Fibroblast of skin of left biceps (primary cell): ENCODE results near the gene SLC25A47.

Experiments used
- DNase-seq, 2 experiments: peaks; one replicate each; pipeline ENCODE4 v3.0.0-alpha.2; 2013; ENCODE audit warnings: low read depth in 2 of 2

Gene SLC25A47

DNA sequence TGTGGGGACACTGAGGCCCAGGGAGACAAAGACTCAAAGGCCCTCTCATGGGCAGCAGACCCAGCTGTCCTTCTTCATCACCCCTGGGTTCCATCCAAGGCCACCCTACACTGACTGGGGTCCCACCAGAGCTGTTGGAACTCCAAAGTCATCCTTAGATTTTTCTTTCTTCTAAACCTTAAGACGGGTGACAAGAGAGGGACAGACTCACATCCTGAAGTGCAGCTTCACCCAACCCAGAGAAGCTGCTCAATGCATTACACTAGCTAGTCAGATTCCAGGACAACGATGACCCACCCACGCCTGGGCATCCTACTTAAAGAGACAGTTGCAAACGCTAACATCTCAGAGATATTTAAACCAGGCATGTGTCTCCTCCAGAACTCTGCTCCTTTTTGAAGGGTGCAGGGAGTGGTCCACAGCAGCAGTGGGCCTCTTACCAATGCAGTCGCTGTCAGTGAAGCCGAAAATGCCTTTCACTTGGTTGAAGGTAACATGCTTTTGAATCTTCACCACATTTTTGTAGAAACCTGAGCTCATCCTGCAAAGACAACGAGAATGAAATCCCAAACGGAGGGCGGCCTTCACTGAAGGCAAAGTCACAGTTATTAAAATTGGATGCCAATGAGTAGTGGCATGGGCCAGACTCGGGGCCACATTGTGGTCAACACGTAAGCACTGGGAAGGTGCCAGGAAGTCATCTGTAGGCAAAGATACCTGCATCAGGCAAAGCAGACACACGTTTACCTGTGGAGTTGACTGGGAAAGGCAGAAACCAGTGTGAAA lies 23.4 kb downstream of the SLC25A47 start:
- no peak for DNase-seq

DNA sequence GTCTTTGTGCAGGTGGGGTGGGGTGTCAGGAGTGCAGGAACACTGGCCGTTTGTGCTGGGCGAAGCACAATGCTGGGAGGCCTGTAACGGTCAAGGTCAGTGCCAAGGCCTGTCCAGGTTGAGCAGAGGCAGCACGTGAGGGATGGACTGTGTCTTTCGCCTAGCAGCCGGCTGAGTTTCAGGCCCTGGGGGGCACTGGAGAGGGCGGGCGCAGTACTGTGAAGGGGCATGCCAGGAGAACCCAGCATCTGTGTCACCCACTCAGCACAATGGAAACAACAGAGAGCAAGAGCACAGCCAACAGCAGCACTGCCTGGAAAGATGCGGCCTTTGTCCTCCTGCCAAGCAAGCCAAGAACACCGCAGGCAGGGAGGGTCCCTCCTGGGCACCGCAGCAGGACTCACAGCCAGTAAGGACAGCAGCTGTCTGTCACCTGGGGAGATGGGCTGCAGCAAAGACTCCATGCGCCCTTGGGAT lies 25.2 kb downstream of the SLC25A47 start:
- DNase-seq = no peak

DNA sequence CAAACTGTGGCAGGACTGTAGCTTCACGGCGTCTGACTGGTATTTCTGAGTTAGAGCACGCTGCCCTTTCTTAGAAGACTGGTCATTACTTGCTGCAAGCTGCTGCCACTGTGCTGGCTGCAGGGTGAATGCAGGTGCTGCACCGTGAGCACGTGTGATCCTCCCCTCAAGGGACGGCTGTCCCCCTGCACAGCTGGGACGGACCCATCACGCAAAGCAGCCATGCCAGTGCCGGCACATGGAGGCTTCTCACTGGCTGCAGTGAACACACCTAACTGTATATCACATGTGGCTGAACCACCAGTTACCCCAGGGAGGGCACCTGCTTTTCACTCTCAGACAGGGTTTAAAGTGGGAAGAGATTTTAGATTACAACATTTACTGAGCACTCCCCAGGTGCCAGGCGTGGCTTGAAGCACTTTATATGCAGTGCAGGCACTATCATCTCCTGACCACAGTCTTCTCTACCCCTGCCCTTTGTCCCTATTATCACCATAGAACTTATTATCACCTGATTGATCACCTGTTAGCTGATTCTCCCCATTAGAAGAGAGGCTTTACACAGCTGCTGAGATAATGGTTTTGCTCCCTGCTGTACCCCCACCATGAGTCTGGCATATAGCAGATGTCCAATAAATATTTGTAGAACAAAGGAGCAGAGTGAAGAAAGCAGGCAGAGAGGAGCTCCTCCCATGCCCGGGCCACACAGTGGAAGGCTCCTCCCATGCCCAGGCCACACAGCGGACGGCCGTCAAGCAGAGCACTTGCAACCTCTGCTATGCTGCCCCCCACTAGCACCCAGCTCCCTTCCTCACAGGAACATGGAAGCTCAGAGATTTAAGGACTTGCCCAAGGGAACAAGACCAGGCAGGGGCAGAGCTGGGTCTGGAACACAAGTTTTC lies 25.9 kb downstream of the SLC25A47 start:
- DNase-seq = no peak

DNA sequence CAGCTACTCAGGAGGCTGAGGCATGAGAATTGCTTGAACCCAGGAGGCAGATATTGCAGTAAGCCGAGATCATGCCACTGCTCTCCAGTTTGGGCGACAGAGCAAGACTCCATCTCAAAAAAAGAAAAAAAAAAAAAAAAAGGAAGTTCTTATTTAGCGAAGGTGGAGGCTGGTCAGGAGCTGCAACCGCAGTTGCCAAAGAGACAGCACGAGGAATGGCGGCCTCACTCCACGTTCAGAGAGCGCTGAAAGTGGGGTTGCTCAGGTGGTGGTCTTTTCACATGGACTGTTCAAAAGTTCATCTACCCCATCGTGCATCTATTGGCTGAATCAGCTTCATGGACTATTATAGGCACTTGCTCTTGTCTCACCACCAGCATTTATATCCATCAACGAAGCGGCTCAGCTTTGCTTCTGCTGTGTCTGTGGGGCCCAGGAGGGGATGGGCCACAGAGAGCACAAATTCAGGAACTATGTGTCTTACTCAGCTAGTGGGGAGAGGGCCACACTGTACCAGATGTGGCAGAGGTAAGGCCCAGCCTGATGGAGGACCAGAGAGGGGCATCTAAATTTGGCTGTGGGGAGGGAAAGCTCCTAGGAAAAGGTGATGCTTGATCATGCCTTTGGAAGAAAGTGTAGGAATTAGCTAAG lies 27.3 kb downstream of the SLC25A47 start:
- no peak for DNase-seq

DNA sequence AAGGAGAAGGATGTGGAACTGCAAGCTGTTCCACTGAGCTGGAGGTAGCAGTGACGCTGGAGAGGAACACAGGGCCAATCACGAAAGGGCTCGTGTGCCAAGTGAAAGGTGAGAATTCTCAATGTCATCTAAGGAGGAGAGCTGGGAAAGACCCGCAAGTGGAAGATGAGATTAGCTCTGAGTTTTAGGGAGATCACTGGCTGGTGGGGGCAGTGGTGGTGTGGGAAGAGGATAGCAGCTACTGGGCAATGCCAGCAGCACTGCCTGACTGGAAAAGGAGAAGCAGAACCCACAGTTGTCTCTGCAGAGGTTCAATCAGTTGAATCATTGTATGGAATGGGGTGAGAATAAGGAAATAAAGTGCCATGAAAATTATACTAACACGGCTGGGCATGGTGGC lies 27.8 kb downstream of the SLC25A47 start:
- no peak for DNase-seq

DNA sequence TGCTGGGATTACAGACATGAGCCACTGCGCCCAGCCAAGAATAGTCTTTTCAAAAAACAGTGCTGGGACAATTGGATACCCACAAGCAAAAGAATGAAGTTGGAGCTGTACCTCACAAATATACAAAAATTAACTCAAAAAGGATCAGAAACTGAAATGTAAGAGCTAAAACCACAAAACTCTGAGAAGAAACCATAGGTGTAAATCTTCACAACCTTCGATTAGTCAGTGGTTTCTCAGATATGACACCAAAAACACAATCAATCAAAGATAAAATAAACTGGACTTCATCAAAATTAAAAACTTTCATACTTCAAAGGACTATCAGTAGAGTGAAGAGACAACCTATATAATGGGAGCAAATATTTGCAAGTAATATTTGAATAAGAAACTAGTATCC lies 35.3 kb downstream of the SLC25A47 start:
- DNase-seq = no peak

DNA sequence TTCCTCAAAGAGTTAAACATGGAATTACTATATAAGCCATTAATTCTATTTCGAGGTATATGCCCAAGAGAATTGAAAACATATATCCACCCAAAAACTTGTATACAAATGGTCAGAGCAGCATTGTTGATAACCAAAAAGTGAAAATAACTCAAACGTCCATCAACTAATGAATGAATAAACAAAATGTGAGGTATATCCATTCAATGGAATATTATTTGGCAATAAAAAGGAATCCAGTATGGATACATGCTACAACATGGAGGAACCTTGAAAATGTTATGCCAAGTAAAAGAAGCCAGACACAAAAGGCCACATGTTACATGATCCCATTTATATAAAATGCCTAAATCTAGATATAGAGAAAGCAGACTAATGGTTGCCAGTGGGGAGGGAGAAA lies 36.0 kb downstream of the SLC25A47 start:
- no peak for DNase-seq

DNA sequence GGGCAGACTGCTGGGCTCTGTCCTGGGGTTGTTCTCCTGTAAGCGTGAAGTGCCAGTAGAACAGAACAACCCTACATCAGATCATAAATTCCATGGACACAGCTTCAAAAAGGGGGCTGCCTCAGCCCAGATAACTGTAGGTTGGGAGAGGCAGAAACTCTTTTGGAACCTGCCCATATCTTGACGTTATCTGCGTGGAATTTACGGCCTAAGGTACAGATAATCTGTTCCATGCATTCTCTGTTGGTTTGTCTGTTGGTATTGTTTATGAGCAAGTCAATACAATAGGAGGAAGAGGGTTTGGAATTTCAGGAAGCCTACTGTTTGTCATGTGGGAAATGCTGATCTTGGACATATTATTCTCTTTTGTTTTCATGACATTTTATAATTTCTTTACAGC lies 36.7 kb downstream of the SLC25A47 start:
- no peak for DNase-seq

DNA sequence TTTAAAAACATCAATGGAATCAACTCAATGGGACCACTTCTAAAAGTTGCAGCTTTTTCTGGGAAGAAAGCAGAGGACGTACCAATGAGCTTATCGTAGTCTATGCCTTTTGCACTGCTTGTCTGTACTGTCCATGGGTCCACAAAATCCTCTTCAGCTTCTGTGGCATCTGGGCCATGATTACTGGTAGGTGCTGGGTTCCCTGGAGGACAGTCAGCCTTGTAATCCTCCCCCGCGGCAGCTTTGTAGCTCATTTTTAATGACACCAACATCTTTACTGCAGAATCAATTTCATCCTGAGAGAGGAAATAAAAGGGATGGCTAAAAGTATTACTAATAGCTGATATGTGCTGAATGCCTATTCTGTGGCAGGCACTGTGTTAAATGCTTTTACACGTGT lies 38.5 kb downstream of the SLC25A47 start:
- DNase-seq = no peak

DNA sequence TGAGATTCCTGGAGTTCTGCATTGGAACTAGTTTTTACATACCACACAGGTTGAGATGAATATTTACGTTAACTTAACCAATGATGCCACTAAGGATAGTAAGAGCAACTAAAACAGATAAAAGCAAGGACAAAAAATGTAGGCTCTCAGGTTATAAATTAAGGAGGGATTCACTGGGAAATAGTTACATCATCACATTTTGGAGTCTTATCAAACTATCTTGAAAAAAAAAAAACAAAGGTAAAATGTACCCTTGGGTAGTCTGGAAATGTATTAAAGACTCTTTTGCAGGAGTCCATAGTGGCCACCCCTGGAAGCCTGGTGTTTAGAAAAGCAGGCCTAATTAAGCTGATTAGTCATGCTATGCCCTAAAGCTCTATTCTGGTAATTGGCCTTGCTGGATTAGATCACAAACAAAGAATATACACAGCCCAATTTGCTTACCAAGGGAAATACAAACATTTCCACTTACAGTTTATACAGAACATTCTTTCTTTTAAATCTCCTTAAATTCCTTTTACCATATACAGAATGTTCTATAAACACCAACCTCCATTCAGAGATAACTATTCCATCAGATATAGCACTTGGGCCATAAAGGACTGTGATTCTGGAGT lies 39.3 kb downstream of the SLC25A47 start:
- DNase-seq = no peak

DNA sequence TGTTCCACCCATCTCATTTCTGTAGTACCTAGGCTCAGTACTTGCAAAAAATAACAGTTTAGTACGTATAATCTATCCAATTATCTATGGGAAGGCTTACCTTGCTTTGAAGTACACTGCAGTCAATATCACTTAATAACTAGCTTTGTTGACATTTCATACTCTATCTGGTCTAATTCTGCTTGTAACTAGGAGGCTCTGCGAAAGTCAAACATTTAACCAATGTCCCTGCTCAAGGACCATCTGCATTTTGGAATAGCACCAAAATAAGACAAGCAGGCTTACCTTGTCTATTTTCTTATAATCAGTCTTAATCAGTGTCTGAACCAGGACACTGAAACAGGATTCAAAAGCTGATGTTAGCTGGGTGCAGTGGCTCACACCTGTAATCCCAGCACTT lies 39.9 kb downstream of the SLC25A47 start:
- DNase-seq = no peak

DNA sequence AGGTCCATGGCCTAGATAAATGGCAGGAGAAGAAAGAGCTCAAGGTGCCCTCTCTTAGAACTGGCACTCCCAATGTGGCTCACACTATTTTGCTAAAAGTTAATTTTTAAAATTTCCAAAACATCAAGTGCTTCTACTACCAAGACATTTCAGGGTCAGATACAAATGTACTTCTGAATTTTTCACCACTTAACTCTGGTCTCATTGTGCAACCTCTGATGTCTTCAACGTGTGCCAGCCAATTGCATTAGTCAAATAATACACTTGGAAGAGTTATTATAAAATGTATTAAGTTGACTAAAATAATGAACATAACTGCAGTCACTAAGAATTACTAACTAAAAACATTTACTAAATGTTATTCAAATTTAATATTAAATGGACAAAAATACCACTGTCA lies 41.3 kb downstream of the SLC25A47 start:
- DNase-seq = no peak

DNA sequence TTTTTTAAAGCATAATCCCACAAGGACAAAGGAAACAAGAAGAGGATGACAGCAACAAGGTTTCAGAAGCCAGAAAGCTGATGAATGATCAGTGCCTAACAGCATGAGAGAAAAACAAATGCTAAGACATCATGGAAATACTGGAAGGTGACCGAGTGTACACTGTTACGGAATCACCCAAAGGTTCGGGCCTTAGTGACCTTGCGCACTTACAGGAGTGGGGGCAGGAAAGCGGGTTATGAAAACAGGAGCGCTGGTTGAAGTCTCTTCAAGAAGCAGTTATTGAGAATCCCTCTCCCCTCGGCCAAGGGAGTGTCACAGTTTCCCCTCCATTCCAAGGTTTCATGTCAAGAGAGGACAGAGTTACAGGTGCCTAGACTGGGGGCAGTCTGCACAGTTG lies 42.6 kb downstream of the SLC25A47 start:
- no peak for DNase-seq

DNA sequence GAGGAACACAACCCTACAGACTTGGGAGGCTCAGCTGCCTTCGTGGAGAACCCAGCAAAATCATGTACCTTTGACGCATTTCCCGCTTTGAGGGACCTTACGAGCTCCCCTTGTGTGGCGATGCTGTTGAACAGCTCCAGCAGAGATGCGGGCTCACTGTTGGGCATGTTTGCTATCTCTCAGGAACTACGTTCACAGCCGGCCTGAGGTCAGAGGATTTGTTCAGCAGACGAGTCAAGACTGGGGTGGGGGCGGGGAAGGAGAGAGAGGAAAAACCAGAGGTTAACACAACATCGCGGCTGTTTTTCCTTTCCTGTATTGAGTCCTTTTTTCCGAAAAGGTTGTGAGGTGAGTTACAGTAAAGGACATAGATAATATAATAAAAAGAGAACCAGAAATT lies 45.9 kb downstream of the SLC25A47 start:
- DNase-seq = no peak

DNA sequence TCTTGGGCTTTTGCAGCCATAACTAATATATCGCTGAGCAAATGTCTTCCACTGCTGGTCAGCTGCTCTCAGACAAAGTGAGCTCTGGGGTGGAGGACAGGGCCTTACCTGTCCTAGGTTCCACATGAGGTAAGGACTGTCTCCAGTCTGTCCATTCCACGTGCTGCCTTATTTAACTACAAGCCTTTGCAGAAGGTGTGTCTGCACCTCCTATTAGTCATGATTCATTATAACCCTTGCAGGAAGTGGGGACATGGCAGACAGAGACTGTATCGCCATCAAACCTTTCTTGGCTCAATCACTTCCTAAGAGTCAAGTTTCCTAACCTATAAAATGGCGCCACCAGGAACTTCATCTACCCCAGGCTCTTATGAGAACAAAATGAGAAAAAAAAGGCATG lies 46.9 kb downstream of the SLC25A47 start:
- no peak for DNase-seq

DNA sequence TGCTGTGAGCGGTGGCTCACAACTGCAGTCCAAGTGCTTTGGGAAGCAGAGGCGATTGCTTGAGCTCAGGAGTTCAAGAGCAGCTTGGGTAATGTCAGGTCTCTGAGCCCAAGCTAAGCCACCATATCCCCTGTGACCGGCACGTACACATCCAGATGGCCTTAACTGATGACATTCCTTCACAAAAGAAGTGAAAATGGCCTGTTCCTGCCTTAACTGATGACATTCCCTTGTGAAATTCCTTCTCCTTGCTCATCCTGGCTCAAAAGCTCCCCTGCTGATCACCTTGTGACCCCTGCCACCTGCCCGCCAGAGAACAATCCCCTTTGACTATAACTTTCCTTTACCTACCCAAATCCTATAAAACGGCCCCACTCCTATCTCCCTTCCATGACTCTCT lies 48.6 kb downstream of the SLC25A47 start:
- no peak for DNase-seq

DNA sequence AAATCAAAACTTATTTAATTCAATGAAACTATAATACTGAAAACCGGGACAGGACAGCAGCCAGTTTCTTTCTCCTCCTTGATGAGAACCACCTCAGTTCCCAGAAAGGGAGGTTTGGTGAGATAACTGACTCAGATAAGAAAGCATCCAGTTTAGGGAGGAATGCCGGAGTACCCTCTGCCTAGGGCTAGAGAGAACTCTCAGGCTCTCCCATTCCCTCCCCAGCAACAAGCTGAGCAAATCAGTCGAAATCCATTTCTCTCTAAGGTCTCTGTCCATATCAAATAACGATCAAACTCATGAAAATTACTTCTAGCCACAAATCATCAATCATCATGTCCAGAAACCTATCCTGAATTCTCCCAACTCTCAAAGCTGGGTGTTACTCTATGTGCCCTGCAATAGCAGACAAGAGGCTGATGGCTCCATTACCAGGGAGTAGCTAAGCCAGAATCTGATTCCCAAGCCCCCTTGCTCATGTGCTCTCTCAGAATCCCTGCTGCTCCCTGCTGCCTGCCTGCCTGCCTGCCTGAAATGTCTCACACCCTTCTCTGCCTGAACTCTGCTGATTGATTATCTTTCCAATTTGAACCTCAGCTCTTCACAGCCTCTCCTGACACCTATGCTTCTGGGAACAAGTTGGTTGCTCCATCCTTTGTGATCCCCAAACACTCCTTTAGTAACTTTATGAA lies 49.4 kb downstream of the SLC25A47 start:
- no peak for DNase-seq

DNA sequence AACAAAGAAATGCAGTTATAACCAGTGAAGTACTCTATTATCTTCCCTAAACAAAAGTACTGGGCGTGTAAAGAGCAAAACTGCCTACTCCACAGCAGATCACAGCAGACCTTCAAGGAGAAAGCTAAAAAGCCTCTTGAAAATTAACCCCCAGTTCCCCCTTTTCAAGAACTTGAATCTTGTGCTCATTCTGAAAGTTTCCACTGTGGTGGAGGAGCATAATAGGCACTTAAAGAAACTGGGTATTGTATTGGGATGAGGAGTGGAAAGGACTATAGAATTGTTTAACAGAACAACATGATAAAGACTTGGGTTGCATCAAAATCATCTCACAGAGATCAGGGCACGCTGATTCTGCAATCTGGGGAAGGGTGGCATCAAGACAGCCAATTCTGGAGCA lies 51.1 kb downstream of the SLC25A47 start:
- DNase-seq = no peak

DNA sequence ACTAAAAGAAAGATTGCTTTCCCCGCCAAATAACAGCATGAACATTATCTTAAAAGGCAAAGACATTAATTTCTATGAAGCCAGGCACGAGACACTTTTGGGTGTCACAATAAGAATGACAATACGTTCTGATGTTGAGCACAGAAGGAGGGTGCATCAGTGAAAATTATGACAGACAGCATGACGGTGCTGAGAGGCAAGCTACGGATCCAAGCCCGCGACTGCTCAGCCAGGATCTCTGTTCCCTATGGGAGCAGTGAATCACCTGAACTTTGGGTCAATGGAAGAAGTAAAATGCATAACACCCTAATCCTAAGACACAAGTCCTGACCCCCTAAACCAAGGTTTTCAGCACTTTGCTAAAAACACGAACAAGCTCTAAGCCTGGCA lies 51.7 kb downstream of the SLC25A47 start:
- DNase-seq = no peak

DNA sequence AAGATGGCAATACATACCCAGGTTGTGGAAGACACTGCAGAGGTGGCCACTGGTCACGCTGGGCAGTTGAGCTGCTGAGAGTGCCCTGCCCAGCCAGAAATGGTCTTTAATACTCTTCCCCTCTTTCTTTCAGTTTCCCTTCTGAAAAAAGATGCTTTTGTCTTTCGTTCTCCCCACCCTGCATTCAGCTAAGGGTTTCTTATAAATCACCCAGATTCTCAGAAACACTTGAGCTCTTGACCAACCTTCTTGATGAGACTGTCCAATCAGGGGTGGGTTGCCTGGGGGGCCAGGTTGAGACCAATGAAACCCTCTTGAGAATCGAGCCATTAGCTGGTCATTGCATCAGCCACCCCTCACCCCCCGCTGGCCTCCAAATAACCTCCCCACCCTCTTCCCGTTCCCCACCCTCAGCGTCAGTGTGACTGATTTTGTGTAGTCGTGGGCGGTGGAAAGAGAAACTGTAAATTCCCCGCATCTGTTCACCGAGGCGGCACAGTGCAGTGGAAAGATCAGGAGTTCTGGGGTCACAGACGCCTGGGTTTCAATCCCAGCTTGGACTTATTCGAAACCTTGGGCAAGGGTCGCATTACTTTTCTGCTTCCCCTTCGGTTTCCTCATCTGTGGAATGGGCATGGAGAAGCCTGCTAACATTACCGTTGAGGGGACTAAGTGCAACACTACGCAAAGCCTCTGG lies 52.3 kb downstream of the SLC25A47 start:
- DNase-seq = peak; percentile 91
